GM12874 (cell line): ENCODE data around the gene TUBGCP4.

Experiments used
- TF ChIP-seq, protein P1 (sequence below): IDR thresholded peaks from 2 replicates; pipeline ENCODE4 v1.5.1; 2011; ENCODE audit warnings: low read depth, mild to moderate bottlenecking, control low read depth, low read length, moderate library complexity; ENCODE audit not compliant: insufficient read depth

TUBGCP4 gene

DNA sequence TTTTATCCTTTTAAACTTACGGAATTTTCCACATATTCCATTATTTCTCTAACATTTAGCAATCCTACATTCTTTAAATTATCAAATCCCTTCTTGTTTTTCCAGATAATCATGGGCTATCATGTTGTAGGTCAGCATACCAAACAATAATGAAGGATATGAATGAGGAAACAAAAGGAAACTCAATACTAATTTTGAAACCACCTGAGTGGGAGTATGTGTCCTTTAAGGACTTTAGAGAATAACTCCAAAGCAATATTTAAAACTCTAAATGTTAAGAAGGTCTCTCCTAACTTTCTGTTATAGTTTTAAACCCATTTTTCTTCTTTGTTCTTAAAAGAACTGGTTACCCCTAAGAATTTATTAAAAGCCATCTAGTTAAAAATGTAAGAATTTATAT lies 79.1 kb downstream of the TUBGCP4 start:
- TF ChIP-seq, protein P1, sequence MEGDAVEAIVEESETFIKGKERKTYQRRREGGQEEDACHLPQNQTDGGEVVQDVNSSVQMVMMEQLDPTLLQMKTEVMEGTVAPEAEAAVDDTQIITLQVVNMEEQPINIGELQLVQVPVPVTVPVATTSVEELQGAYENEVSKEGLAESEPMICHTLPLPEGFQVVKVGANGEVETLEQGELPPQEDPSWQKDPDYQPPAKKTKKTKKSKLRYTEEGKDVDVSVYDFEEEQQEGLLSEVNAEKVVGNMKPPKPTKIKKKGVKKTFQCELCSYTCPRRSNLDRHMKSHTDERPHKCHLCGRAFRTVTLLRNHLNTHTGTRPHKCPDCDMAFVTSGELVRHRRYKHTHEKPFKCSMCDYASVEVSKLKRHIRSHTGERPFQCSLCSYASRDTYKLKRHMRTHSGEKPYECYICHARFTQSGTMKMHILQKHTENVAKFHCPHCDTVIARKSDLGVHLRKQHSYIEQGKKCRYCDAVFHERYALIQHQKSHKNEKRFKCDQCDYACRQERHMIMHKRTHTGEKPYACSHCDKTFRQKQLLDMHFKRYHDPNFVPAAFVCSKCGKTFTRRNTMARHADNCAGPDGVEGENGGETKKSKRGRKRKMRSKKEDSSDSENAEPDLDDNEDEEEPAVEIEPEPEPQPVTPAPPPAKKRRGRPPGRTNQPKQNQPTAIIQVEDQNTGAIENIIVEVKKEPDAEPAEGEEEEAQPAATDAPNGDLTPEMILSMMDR, result no peak
